Colon (tissue), 2 donors: ENCODE measurements around the gene RAD23B.

Experiments
- FAIRE-seq: peaks from 2 replicates; lab custom pipeline; 2012; peaks lifted over from hg19 to GRCh38; lab: Jason Lieb, UNC
- donor health status: control.
- donor health status: control.

Gene RAD23B

DNA sequence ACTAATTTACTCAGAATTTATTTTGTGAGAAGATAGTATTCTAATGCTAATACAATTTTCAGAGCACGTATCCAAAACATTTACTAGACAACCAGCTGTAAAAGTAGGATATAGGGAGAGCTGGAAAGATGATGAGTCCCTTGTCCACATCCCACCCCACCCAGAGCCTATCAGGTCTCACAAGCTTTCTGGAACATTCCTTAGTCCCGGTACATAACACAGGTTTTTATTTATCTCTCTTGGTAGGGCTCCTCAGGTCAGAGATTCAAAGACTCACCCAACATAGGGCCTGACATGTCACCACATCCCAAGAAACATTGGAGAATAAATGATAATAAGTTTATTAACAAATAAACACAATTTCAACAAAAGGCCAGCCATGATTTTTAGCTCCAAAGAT lies 13.8 kb upstream of the RAD23B start:
- no peak for FAIRE-seq

DNA sequence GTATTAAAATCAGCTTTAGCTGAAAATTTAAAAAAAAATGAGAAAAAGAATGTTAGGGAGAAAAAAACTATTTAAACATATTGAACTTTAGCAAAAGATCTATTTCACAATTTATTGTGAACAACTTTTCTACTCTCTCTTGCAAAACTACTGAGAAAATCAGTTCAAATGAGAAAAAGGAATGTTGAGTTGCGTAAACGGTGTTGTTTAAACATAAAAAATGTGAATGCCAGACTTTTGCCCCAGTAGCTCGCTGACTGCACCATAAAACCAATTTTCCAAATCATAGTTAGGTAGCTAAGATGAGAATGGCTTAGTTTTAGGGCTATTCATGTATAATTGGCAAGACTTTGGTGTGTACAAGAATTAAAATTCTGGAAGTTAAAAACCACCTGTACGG lies 13.4 kb upstream of the RAD23B start:
- no peak for FAIRE-seq

- FAIRE-seq: no peak
These were observed 13.0 kb upstream of the RAD23B start for GRCh38 chr9:107270082-107270481.

GRCh38 chr9:107270580-107270979 lies 12.5 kb upstream of the RAD23B start:
- no peak for FAIRE-seq

GRCh38 chr9:107273634-107274033 lies 9.4 kb upstream of the RAD23B start:
- no peak for FAIRE-seq

- FAIRE-seq: no peak
These were observed 9.0 kb upstream of the RAD23B start for GRCh38 chr9:107274096-107274495.

GRCh38 chr9:107274953-107275422 lies 8.1 kb upstream of the RAD23B start:
- FAIRE-seq: no peak

- FAIRE-seq: no peak
These were observed 7.5 kb upstream of the RAD23B start for GRCh38 chr9:107275530-107275929.

DNA sequence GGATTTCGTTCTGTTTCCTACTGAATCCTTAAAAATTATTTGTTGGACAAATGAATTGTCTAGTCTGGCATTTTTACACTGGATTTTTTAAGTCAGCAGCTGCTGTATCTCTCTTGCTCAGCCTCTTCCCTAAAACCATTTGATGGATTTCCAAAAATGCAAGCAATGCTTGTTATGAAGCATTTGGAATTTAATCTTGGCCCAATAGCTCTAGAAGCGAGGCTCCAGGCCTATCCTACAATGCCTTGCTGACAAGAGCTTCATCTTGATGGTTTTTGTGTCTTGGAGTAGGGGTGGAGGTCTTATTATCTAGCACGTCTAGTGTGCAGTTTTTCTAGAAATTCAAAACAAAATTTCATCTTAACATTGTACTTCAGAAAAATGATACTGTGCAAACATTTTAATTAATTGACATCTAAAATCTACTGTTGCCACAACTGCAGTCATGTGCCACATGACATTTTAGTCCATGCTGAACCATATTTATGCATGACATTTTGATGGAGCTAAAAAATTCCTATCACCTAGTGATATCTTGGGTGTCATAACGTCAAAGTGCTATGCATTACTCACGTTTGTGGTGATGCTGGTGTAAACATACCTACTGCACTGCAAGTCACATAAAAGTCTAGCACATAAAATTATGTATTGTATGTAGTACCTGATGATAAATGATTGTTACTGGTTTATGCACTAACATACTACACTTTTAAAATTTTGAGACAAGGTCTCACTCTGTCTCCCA lies 5.9 kb upstream of the RAD23B start:
- FAIRE-seq: no peak

DNA sequence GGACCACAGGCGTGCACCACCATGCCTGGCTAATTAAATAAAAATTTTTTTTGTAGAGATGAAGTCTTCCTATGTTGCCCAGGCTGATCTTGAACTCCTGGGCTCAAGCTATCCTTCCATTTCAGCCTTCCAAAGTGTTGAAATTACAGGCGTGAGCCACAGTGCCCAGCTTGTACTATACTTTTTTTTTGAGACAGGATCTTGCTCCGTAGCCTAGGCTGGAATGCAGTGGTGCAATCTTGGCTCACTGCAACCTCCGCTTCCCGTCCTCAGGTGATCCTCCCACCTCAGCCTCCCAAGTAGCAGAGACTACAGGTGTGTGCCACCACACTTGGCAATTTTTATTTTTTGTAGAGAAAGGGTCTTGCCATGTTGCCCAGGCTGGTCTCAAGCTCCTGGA lies 5.3 kb upstream of the RAD23B start:
- no peak for FAIRE-seq

- no peak for FAIRE-seq
These were observed 4.0 kb upstream of the RAD23B start for GRCh38 chr9:107279086-107279485.

DNA sequence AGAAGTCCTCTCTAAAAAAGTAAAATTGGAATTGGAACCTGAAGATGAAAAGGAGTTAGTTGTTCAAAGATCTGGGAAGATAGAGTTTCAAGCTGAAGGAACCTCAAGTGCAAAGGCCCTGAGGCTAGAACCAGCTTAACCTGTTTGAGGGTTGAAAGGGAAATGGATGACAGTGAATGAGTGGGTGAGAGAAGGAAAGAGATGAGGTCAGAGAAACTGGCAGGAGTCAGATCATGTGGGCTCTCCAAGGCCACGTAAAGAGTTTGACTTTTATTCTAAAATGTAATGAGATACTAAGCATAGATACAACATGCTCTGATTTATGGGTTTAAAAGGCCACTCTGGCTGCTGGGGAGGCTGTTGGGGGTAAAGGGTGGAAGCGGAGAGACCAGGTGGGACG lies 2.5 kb upstream of the RAD23B start:
- no peak for FAIRE-seq

- FAIRE-seq: no peak
These were observed 1.9 kb upstream of the RAD23B start for GRCh38 chr9:107281184-107281583.

DNA sequence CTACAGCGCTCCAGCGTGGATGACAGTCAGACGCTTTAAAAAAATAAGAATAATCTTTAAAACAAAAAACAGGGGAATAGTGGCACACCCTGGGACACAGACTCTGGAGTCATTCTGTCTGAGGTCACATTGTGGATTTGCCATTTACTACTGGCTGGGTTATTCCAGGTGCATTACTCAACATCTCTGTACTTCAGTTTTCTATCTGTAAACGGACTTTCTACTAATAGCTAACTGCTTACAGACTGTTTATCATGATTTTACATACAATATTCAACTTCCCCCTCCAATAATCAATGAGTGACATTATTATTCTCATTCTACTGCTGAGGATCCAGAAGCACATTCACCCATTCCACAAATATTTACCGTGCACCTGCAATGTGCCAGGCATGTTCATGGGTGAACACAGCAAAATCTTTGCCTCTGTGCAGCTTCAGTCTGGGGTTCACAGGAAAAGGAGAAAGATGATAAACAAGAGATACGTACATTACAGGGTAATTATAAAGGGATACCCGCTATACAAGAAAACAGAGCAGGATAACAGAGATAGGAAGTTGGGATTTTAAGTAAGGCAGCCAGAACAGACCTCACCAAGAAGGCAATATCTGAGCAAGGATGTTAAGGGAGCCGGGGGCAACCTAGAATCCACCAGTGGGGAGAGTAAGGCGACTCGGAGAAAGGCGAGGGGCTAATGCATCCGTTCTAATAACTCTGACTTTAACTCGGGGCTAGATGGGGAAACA lies 984 bp upstream of the RAD23B start:
- no peak for FAIRE-seq

- no peak for FAIRE-seq
These were observed 841 bp downstream of the RAD23B start for GRCh38 chr9:107283623-107284616.

GRCh38 chr9:107284636-107285035 lies 1.6 kb downstream of the RAD23B start:
- no peak for FAIRE-seq

GRCh38 chr9:107285286-107285685 lies 2.2 kb downstream of the RAD23B start:
- no peak for FAIRE-seq

GRCh38 chr9:107286057-107286456 lies 3.0 kb downstream of the RAD23B start:
- FAIRE-seq: no peak

DNA sequence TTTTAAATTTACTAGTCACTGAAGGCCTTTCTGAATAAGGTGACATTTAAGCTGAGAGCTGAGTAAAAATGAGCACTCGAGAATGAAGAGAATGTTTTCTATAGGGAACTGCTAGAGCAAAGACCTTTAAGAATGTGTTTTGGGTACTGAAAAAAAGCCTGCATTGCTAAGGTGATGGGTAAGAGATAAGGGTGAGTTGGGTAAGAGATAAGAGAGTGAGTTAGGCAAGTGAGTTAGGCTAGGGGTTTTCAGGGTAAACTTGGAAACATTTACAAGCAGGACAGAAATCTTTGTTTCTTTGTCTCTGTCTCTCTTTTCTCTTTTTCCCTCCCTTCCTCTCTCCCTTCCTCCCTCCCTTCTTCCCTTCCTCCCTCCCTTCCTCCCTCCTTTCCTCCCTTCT lies 5.6 kb downstream of the RAD23B start:
- no peak for FAIRE-seq

DNA sequence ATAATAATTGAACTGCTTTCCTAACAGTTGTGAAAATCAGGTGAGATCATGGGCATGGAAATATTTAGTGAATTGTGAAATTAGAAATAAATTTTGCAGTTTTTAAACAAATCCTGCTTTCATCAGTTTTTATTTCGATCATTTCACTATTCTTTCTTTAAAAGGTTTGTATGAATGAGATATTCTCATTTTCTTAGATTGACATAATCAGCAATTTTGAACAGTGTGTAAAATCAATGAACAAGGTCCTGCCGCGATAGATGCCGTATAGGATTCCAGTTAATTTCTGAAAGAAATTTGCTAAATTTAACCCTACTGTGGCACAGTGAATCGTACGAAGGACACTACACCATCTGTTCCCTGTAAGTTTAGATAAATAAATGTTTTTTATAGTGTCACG lies 7.5 kb downstream of the RAD23B start:
- FAIRE-seq: no peak

DNA sequence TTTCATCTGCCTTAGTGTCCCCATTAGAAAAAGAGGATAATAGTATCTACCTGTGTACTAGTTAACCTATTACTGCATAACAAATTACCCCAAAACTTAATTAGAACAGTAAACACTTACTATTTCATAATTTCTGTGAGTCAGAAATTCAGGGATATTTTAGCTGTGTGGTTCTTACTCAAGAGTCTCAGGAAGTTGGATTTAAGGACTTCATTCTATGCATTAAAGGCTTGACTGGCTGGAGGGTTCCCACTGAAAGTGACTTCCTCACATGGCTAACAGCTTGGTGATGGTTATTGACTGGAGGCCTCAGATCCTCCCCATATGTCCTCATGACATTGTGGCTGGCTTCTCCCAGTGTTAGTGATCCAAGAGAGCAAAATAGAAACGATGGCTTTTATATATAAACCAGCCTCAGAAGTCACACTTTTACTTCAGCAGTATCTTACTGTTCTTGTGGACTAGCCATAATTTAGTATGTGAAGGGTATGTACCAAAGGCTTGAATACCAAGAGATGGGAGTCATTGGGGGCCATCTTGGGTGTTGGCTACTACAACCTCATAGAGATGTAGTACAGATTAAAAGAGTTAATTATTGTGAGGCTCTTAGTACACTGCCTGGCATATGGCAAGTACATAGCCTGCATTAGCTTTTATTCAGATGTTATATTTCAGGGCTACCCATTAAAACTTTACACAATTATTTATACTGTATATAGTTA lies 9.9 kb downstream of the RAD23B start:
- no peak for FAIRE-seq
